Cardiac septum (tissue), 1 donor: ENCODE results near the gene TSHZ3. TPM values are rescaled to one million over a fixed set of nuclear protein-coding genes. Genes with fewer than 3 reads are reported as not detected.

Source experiments
- DNase-seq: peaks from one replicate; pipeline ENCODE4 v3.0.0-alpha.2; 2020; ENCODE audit warnings: low spot score
- intact Hi-C: fragments of 100-400 bp; cut with DNase I; formaldehyde crosslinking; loops from one replicate; pipeline ENCODE4 v1.14.0; 2022
- total RNA-seq: library from RNA; stranded (reverse); fragmentation: NEBNext Ultra II Directional; extraction: Animal tissue kit (Norgen Biotek cat#: 25700); gene quantifications from one replicate; pipeline ENCODE4 v1.2.1, GENCODE V29; 2021
- donor health status: DM: no; HTN: no; CAD: no.

The TSHZ3 gene
- total RNA-seq, 1 donor from 2014 or later: 5.2 TPM

DNA sequence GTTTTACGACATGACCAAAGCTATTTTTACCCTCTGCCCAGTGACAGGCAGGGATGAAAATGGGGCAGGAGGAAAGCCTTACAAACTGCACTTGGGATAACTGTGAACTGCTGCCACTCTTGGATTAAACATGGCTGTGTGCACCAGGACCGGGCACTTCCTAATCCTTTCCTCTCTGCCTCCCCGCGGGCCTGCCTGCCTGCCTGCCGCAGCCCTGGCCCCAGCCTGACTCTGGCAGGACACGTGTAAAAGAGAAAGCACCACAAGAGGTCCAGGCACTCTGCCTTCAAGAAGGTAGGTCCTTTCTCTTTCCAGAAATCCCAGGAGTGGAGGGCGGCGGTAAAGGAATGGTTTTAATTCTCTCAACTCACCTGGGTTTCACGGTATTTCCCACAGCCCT lies 4.8 kb downstream of the TSHZ3 start:
- DNase-seq: no peak
- intact Hi-C loops: no loop called here

DNA sequence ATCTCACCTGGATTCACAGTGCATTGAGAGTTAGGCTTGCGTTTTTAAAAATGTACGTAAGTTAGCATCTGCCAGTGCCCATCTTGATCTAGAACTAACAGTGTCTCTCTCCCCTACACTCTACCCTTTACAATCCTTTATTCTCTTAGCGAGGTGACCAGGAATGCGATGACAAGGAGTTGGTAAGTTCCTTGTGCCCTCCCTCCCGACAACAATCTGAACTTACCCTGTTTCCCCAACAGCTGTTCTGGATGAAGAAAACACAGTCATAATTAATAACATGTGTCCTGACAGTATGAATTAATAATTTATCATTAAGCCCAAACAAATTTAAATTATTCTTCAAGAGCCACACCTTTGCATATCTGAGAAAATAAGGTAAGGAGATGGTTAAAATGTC lies 6.3 kb downstream of the TSHZ3 start:
- intact Hi-C loops: no loop called here

DNA sequence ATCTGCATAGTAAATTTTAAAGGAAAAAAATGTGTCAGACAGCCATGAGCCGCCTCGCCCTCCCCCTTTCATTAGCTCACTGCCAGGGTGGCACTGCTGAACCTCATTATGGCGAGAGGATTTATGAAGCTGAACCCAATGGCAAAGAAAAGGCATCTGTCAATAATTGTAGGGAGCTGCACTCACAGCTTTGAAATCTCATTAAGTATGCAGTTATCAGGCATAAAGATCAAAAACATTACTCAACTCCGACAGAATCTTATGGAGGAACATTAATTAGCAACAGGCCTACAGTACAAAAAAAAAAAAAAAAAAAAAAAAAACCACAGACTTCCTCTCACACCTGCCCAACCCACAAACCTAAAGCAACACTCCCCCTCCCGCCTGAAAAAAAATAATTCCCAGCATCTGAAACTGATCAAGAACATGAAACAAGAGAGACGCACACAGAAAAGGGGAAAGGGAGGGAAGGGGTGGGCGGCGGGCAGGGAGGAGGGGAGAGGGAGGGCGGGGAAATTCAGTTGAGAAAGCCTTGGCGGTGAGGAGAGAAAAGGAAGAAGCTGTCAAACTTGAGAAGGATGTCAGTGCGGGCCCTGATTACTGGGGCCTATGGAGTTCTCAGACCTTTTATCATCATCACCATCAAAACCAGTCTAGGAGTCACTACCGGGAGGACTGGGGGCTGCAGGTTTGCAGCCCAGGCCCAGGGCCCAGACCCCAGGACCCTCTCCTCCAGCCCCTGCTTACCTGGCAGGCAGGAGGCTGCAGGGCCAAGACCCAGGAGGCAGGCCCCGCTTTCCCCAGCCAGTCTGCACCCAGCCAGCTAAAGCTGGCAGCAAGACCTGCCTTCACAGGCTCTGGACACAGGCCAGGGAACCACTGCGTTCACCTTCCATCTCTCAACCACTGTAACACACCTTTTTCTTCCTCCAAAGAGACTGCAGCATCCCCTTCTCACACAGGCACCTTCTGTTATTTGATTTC lies 8.9 kb downstream of the TSHZ3 start:
- intact Hi-C loops: no loop called here
- DNase-seq: no peak

More for the DNA sequence above, 6.3 kb downstream of the TSHZ3 start:
- DNase-seq: no peak

DNA sequence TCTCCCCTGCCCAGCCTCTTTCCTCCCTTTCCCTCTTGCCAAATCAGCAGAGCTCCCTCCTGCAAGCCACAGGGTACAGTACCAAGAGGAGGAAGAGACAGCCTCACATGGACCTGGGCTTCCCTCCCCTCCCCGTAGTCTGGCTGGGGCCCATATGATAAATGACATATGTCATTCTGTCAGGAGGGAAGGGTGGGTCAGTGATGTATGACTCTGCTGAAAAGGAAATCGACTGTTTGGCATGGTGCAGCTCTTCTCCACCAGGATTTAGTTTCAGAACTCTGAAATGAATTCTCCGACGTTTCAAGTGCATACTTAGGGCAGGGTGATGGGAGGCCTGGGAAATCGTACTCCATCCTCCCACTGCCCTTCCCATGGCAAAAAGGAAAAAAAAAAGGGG lies 9.8 kb downstream of the TSHZ3 start:
- no peak for DNase-seq
- intact Hi-C loops: no loop called here

DNA sequence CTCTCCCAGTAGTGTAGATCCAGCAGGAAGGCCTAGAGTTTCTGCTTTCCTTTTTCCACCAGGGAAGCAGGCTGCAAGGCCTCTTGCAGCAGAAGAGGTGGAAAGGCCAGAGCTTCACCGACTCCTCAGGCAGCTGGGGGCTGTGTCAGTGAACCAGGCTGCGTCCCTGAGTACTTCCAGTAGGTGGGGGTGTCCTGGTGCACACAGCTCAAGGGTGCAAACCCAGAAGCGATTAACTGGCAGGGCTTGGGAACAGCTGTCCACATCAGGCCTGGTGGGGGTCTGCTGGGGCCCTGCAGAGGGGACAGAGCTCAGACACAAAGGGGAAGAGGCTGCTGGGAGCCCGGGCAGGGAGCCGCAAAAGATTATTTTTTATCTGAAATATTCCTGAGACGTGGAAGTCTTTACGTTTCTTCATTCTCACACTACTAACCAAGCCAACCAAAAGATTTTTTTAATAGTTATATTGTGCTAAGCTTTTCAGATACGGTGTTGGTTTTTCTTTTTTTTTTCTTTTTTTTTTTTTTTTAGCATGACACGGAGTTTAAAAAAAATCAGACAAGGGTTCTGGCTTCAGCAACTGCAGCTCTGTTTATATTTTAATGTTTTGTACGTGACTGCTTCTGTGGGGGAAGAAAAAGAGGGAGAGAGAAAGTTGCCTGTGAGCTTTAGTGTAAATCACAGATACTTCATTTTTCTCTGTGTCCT lies 11.0 kb downstream of the TSHZ3 start:
- intact Hi-C loops: no loop called here
- peak; percentile 50 for DNase-seq

DNA sequence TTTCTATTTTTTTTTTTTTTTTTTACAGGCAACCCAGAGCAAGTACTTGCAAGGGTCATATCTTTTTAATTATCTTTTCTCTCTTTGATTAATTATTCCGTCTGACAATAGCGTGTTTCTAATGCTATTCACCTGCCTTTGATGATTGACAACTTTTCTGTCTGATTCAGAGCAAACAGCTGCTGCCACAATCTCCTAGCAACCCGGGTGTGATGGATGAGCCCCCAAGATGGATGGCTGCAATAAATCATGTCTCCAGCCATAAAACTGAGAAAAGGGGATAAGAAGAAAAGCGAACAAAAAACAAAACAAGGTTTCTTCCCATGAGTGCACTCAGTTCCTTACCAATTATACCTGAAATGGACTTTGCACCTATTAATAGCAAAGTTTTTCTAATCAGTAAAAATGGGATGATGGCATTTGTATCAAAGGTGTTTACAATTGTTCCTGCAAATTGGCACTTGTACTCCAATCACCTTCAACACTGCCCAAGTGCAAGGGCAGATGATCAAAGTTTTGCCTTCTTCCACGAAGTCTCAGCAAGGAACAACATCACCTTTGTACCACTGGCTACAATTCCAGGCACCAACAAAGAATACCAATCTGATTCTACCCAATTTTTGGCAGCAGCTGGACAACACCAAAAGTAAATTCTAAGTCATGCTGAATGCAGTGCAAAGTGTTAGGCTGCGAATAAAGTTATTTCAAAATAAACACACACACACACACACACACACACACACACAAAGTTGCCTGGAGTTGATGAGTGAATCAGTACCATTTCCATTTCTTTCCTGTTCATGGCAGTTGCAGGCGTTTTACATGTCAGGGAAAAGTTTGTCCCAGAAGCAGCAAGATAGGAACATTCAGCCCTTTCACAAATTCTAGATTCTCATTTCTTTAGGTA lies 12.0 kb downstream of the TSHZ3 start:
- no peak for DNase-seq
- intact Hi-C loops: no loop called here

DNA sequence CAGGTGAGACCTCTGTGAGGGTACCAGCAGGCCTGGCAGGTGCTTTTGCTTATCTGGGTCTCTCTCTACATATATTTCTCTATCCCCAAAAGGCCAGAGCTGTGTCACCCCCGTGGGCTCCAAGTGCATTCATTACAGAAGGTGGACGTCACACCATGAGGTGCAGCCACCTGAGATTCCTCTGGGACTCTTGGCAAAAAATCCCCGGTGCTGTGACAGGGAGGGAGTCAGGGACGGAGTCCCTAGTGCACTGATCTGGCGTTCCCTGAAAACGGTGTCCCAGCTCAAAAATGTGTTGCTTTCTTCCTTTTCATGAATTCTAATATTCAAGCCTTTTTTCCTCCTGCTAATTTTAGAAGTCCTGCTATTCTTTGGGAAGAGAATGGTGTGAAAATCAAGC lies 13.5 kb downstream of the TSHZ3 start:
- intact Hi-C loops: no loop called here
- no peak for DNase-seq

DNA sequence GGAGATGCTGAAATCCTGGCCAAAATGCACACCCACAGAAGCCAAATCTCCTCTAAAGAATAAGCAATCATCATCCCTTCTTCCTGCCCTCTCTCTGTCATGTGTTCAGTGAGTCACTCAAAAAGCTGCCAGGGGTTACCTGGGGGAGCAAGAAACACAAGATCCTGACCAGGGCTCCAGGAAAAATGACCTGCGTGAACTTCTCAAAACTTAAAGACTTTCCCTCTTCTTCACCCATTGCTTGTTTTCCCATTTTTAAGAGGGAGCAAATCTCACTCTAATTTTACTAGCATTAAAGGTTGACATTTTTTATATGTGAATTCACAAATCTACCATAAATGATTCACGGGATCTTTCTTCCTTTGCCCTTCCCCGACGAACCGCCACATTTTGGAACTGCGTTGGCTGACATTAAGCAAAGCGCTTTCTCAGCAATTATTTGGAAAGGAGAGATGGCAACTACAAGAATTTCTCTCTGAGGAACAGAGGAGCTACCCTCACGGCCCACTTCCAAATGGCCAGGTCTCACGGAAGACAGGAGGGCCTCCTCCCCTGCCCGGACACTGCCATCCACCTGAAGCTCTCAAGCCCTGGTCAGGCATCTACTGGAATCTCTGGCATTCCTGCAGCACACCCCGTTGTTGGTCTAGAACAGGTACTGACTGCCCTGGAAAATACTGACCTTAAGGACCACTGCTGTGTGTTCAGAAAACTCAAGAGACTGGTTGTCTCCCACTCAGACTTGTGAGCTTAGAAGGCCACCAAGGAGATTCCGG lies 14.2 kb downstream of the TSHZ3 start:
- DNase-seq: peak; percentile 31
- intact Hi-C loops: no loop called here

DNA sequence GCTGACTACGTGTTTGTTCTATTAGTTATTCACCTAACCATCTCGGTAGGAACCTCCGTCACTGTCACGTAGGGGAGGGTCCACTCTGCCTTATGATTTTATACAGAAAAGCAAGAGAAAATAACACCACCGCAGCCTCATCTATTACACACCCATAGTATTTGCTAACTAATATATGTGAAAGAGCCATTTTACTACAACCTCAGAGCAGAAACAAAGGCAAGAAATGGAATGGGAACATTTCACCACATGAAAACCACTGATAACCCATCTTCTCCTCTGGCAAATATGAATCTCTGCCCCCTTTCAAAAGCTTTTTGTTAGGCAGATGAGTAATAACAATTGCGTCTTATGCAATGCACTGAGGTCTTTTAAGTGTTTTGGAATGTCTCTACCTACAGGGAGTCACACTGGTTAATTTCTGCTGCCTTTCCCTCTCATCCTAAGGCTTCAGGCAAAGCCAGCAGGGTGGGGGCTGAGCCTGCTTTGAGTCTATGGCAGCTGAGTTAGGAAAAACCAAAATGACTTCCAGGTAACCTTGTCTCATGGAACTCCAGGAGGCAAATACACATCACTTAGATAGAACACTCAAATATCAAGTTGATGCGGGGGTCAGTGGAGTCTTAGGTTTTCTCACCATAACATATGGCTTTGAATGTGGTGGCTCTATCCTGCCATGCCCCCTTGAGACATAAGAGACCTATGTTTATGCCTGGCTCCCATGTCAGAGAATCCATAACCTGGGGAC lies 15.0 kb downstream of the TSHZ3 start:
- no peak for DNase-seq
- intact Hi-C loops: no loop called here

DNA sequence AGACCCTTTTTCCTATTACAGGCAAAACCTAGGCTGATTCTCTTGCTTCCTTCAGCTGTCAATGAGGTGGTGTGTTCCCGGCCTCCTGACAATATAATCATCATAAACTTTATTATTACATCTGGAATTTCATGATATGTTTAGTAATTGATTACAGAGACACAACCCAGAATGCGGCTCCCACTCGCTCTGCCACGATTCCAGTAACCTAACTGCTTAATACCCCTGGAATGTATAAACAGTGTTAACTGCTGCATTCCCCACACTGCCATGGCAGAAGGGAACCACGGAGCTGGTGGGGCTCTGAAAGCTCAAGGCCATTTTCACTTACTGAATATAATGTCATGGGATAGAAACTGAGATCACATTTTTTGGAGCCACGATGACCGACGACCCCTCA lies 17.1 kb downstream of the TSHZ3 start:
- DNase-seq: peak; percentile 38
- intact Hi-C loops: no loop called here

DNA sequence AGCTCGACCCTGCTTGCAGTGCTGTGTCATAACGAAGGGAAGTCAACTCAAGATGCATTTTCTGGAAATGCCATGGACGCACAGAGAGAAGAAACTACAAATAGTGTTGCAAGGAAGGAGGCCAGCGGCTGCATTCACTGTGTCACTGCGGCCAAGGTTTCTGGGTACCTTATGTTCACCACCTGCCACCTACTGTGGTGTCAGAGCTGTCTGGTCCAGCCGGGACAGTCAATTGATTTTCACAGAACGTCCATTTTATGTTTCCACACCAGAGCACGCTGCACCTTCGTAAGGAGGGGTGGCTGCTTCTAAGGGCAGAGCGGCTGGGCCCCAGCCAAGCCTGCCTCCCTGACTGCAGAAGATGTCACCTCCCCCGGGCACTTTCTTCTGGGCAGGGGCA lies 17.7 kb downstream of the TSHZ3 start:
- intact Hi-C loops: no loop called here
- DNase-seq: peak; percentile 15

DNA sequence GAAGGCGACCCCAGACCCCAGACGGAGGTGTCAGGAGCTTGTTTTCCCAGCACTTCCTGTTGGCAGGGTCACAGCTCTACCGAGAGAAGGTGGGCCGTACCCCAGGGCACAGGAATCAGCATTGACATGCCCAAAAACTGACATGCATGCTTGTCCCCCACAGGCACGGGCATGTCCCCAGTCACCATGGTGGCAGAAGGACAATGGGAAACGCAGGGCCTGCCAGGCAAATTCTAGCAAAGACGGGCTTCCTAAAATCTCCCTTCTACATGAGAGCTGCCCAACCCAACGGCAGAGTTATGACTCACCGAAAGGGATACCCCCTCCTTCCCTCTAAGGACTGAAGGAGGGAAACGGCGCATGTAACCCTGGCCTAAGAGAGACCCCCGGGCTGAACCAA lies 18.5 kb downstream of the TSHZ3 start:
- intact Hi-C loops: no loop called here

DNA sequence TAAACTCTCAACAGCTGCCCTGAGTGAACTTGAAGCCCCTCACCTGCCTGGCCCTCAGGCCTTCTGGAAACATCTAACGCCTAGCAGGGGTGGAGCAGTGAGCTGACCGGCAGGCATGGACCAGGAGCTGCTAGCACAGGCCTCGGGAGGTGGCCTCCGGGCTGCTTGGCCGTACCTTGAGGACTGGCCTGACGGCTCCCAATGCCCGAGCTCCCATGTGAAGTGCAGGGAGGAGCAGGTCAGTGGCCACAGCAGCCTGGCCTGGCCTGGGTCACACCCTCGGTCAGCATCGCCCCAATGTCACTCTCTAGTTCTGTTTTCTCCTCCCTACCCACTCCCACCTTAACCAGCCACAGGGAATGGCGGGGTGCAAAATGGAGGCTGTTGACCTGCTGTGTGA lies 19.0 kb downstream of the TSHZ3 start:
- intact Hi-C loops: no loop called here

More for the DNA sequence above, 18.5 kb downstream of the TSHZ3 start:
- peak; percentile 36 for DNase-seq

DNA sequence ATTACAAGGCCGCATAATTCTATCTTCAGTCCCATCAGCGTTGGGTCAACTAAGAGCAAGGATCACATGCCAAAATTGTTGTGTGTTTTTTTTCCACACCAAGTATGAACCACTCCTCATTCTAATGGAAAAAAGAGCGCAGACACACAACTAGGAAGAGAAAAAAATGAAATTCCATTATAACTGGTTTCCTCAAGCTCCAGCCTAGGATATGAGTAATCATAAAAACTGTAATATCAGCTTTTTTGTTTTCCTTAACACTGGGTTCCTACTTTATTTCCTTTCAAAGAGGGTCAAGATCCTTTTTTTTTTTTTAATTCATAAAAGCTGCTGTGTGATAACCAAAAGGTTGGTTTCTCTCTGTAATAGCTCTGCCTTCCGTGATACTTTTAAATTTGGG lies 19.4 kb downstream of the TSHZ3 start:
- DNase-seq: no peak
- intact Hi-C loops: no loop called here

More for the DNA sequence above, 19.0 kb downstream of the TSHZ3 start:
- peak; percentile 66 for DNase-seq

DNA sequence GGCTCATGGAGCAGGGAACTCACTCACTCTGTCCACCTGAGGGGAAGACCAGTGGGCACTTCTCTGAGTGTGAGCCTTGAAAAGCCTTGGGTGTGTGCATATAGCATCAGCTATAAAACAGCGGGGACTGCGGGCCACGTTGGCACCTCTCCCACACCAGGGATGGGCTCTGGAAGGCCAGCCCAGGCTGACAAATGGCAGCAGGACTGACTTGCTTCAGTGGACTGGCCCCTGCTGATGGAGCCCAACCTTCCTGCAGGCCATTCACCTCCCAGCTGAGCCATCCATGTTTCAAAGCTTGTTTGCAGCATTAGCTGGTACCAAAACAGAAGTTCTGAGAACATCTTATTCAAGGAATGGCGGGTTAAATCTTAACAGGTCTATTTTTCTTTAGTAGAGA lies 21.0 kb downstream of the TSHZ3 start:
- DNase-seq: no peak
- intact Hi-C loops: no loop called here

DNA sequence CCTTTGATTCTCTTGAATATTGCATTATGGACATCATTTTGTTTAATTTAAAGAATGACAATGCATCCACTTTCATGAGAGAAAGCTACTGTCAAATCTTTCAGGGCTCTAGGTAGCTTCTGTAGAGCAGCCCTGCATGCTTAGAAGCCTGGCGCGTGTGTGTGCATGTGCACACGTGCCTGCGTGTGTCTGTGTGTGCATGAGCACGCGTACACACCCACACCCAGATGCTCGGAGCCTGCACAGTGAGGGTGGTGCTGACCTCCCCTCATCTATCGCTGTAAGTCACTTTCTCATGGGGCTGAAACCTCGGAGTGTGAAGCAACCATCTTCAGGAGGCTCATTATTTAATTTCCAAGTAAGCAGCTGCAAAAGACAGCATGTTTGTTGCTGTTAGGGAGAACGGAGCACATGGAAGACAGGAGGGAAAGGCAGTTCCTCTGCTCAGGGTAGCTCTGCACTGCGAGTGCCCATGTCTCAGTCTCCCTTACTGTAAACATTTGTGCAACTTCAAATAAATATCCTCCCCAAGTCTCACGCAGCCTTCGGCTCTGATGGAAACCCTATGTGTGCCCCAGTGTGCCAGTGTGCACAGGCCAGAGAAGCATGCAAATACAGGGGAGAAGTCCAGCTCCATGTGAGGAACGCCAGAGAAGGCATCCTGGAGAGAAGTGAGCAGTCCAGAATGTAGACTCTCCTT lies 22.8 kb downstream of the TSHZ3 start:
- intact Hi-C loops: no loop called here
- DNase-seq: no peak

DNA sequence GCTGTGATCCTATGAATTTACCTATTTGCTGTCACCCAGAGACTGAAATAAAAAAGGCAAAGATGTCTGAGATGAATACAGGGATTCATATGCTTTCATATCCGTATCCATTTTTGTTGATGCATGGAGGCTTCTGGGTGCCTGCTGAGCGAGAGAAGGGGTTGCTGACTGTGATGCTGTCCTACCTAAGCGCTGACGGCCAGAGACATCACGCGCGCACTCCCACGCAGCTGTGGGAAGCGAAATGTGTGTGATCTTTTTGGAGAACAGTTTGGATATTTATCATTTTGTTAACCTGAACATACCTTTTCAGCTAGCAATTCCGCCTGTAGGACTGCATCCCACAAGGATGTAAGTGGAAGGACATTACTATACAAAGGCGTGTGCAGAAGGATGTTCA lies 23.9 kb downstream of the TSHZ3 start:
- intact Hi-C loops: no loop called here
- no peak for DNase-seq

DNA sequence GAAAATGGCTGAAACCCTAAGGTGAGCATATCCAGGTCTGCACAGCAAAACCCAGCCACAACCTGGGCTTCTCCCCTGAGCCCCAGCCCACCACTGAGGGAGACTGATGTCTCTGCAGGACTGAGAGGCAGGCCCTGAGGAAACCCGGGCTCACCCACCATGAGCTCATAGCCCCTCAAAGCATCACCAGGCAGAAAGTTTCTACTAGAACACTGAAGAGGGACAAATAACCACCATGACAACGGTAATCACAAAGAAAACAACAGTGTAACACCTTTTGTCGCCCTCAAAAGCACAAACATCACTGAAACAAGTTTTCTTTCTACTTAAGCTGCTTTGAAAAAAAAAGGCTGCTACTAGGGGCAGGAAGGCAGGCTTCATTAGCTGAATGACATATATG lies 29.8 kb downstream of the TSHZ3 start:
- intact Hi-C loops: loop anchor here (10.0 kb wide), 1 partner anchor 105 kb away; no protein-coding TSS in a partner anchor

More for the DNA sequence above, 29.8 kb downstream of the TSHZ3 start:
- DNase-seq: no peak
